ENCODE measurements around the gene CTNNA3. TPM values are rescaled to one million over a fixed set of nuclear protein-coding genes. Genes with fewer than 3 reads are reported as not detected.

CTNNA3 gene
- total RNA-seq, 3 donors from 2014 or later: not detected

DNA sequence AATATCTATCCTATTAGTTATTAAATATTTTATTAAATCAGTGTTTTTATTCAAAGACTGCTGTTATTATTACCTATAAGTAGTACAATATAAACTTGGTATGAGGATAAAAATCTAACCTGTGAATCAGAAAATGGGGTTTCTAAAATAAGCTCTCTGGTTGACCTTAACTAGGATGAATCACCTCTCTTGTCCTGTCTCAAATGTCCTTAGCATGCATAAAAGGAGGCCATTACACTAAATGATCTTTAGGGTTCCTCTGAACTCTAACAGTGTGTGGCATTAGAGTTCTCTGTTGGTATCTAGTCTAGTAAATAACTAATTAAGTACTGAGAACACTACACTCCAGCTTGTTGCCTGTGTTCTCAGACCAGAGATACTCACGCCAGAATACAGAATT, 913.2 kb downstream of the CTNNA3 start:
- no peaks in the 10 kb centered on the region for H3K9me3 Mint-ChIP-seq

GRCh38 chr10:66782144-66782543, 913.9 kb downstream of the CTNNA3 start:
- no peaks in the 10 kb centered on the region for H3K36me3 Mint-ChIP-seq (ENCODE audit: insufficient read depth)
- no peaks in the 10 kb centered on the region for H3K4me1 Mint-ChIP-seq (ENCODE audit: low read depth)
- no peak overlapping the region for H3K4me3 Mint-ChIP-seq
- ATAC-seq: no peak
- H3K9me3 Mint-ChIP-seq: no peaks in the 10 kb centered on the region
- DNase-seq: no peak
- no peaks in the 10 kb centered on the region for H3K27me3 Mint-ChIP-seq (ENCODE audit: low read depth)

More for the DNA sequence above, 913.2 kb downstream of the CTNNA3 start:
- Mint-ChIP-seq H3K36me3 (ENCODE audit: insufficient read depth) (no peaks in the 10 kb centered on the region), H3K27me3 (ENCODE audit: low read depth) (no peaks in the 10 kb centered on the region), H3K4me1 (ENCODE audit: low read depth) (no peaks in the 10 kb centered on the region), H3K4me3 (no peak overlapping the region)
- no peak for DNase-seq
- ATAC-seq: no peak

DNA sequence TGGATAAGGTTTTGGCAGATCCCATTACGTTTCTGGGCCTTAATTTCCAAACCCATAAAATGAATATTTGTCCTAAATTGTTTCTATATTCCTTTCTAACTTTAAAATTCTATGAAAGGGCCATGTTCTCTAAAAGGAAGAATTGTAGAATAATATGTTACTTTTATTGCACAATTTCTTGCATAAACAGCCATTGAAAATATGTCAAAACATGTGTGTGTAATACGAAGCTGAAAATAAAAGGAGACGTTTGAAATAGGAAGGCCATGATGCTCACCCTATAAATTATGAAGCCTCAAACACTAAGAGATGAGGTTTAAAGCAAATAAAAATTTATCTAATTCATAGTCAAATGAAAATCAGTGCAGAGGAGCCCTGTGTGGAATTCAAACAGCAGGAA, 915.2 kb downstream of the CTNNA3 start:
- H3K36me3 Mint-ChIP-seq (ENCODE audit: insufficient read depth): no peaks in the 10 kb centered on the region
- DNase-seq: no peak
- ATAC-seq: no peak
- no peaks in the 10 kb centered on the region for H3K4me1 Mint-ChIP-seq (ENCODE audit: low read depth)
- H3K27me3 Mint-ChIP-seq (ENCODE audit: low read depth): no peaks in the 10 kb centered on the region
- H3K9me3 Mint-ChIP-seq: no peaks in the 10 kb centered on the region
- H3K4me3 Mint-ChIP-seq: no peak overlapping the region

DNA sequence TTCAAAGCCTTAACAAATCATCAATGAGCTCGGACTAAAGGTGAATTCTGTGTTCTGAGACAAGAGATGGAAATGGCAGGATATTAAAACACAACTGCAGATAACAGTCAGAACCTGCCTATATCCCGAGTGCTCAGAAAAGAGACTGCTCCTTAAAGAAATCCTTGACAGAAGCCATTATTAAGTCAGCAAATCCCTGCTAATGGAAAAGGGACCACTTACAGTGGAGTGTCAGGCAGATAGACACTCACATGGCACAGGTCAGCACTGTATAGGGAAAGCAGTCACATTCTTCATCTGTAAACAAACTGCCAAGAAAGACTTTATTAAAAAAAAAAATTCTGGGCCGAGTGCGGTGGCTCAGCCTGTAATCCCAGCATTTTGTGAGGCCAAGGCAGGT, 917.6 kb downstream of the CTNNA3 start:
- Mint-ChIP-seq H3K4me1 (ENCODE audit: low read depth) (no peaks in the 10 kb centered on the region), H3K4me3 (no peak overlapping the region), H3K36me3 (ENCODE audit: insufficient read depth) (no peaks in the 10 kb centered on the region), H3K9me3 (no peaks in the 10 kb centered on the region), H3K27me3 (ENCODE audit: low read depth) (no peaks in the 10 kb centered on the region)
- DNase-seq (no peak), ATAC-seq (no peak)

DNA sequence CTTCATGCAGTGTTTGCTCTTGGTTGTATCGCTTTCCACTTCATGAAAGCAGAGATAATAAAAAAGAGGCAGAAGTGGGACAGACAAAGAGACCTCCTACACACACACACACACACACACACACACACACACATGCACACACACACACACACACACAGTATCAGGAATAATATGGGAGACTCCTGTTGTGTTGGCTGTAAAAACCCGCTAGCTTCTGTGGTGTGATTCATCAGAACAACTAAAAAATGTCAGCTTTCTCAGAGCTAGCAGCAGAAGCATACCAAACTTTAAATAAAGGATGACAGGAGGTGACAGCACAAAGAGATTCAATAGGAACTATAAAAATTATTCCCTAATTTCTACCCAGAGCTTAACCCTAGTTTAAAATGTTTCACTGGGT, 918.3 kb downstream of the CTNNA3 start:
- Mint-ChIP-seq H3K9me3 (no peaks in the 10 kb centered on the region), H3K36me3 (ENCODE audit: insufficient read depth) (no peaks in the 10 kb centered on the region), H3K4me1 (ENCODE audit: low read depth) (no peaks in the 10 kb centered on the region), H3K4me3 (no peak overlapping the region), H3K27me3 (ENCODE audit: low read depth) (no peaks in the 10 kb centered on the region)
- DNase-seq (no peak), ATAC-seq (no peak)

- no peaks in the 10 kb centered on the region for H3K9me3 Mint-ChIP-seq
- H3K36me3 Mint-ChIP-seq (ENCODE audit: insufficient read depth): no peaks in the 10 kb centered on the region
- no peak overlapping the region for H3K4me3 Mint-ChIP-seq
- H3K27me3 Mint-ChIP-seq (ENCODE audit: low read depth): no peaks in the 10 kb centered on the region
- H3K4me1 Mint-ChIP-seq (ENCODE audit: low read depth): no peaks in the 10 kb centered on the region
- no peak for ATAC-seq
- no peak for DNase-seq
Observed at GRCh38 chr10:66773472-66773817, 922.5 kb downstream of the CTNNA3 start.

DNA sequence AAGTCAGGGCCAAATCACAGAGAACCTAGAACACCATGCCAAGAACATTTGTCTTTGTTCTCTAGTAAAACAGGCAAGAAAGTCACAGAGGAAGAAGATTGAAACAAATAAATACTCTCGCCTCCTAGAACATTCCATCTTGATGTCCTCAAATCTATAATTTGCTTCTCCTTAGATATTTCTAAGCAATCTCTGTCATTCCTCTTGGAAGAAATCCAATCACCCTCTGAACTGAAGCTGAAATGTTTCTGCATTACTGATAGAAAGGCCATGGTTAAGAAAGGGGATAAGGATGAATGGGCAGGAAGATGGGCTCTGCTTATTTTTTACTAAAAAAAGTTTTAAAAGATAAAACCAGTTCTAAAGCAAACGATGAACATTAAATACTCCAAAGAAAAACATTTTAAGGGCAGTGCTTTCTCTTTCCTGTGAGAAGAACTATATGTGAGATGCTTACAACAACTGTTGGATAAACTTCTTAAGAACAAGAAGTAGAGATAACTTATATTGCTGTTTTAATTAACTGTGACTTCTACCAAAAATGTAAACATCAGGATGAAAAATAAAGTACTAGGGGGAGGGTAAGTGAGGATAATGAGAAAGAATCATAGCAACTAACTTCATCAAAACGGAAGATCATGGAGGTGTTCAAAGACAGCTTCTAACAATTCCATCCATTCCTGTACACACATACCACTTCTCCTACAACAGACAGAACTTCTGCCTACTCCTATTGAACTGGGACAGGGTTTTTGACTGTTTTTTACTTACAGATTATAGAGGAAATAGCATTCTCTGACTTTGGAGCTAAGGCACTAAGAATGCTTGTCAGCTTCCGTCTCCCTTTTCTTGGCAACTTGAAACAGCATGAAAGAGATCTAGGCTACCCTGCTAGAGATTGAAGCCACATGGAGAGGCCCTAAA, 923.2 kb downstream of the CTNNA3 start:
- Mint-ChIP-seq H3K4me3 (no peak overlapping the region), H3K4me1 (ENCODE audit: low read depth) (no peaks in the 10 kb centered on the region), H3K9me3 (no peaks in the 10 kb centered on the region), H3K36me3 (ENCODE audit: insufficient read depth) (no peaks in the 10 kb centered on the region), H3K27me3 (ENCODE audit: low read depth) (no peaks in the 10 kb centered on the region)
- ATAC-seq (no peak), DNase-seq (no peak)

DNA sequence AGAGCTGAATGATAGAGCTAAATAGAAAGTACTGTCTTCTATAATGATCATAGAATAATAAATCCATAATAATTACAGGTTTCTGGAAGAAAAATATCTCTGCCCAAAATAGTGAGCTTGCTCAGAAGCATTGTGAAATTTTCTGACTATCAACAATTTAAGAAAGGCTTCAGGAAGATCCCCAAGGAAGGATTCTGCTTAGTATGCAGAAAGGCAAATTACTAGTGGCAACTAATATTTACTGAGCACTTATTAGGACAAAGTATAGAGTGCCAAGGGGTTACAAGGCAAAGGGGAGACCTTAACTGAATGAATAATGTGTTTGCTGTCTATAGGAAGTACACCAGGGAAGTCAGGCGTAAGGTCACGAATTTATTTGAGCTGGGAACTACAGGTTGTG, 928.3 kb downstream of the CTNNA3 start:
- DNase-seq (no peak), ATAC-seq (no peak)
- no peak overlapping the region for H3K4me3 Mint-ChIP-seq
- no peaks in the 10 kb centered on the region for H3K36me3 Mint-ChIP-seq (ENCODE audit: insufficient read depth)
- H3K4me1 Mint-ChIP-seq (ENCODE audit: low read depth): no peaks in the 10 kb centered on the region
- no peaks in the 10 kb centered on the region for H3K9me3 Mint-ChIP-seq
- H3K27me3 Mint-ChIP-seq (ENCODE audit: low read depth): no peaks in the 10 kb centered on the region

DNA sequence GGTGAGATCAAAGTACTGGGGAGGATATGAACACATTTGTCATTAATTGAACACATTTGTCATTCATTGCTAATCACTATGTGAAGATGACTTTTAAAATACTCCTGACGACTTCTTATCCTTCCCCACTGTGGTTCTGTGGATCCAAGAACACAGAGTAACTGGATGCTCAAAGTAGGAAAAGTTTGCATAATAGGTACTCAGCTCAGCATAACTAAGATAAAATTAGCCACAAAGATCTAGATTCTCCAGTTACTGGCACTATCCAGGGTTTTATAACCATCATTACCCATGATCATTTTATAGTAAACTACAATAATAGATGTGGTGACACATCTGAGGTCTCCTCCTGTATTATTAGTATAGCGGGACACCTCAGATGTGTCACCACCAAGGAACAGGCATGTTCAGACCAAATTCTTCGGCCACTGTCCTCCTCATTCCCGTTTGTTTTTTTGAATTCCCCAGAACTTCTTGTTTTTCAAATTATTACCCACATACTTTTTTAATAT, 933.7 kb downstream of the CTNNA3 start:
- no peak for ATAC-seq
- H3K4me3 Mint-ChIP-seq: no peak overlapping the region
- no peaks in the 10 kb centered on the region for H3K9me3 Mint-ChIP-seq
- no peaks in the 10 kb centered on the region for H3K36me3 Mint-ChIP-seq (ENCODE audit: insufficient read depth)
- no peak for DNase-seq
- no peaks in the 10 kb centered on the region for H3K4me1 Mint-ChIP-seq (ENCODE audit: low read depth)
- H3K27me3 Mint-ChIP-seq (ENCODE audit: low read depth): no peaks in the 10 kb centered on the region

DNA sequence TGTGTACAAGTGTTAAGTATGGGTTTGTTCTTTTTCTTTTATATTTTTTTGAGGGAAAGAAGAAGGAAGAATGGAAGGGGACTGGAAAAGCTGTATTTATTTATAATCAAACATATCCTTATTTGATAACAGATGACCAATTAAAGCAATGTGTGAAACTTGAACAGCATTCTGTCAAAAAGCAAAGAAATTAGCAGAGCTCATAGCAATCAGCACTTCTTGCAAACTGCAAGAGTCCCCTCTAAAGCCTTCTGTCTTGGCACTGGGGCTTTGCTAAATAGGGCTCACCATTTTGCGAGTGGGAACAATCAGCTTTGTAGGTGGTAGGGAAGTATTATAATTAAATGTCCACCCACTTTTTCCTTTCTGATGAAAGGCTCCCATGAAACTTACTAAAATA, 935.1 kb downstream of the CTNNA3 start:
- Mint-ChIP-seq H3K27me3 (ENCODE audit: low read depth) (no peaks in the 10 kb centered on the region), H3K4me1 (ENCODE audit: low read depth) (no peaks in the 10 kb centered on the region), H3K9me3 (no peaks in the 10 kb centered on the region), H3K36me3 (ENCODE audit: insufficient read depth) (no peaks in the 10 kb centered on the region), H3K4me3 (no peak overlapping the region)
- DNase-seq (no peak), ATAC-seq (no peak)

GRCh38 chr10:66755474-66755873, 940.5 kb downstream of the CTNNA3 start:
- H3K27me3 Mint-ChIP-seq (ENCODE audit: low read depth): no peaks in the 10 kb centered on the region
- ATAC-seq: no peak
- no peaks in the 10 kb centered on the region for H3K9me3 Mint-ChIP-seq
- DNase-seq: no peak
- no peaks in the 10 kb centered on the region for H3K4me1 Mint-ChIP-seq (ENCODE audit: low read depth)
- H3K4me3 Mint-ChIP-seq: no peak overlapping the region
- H3K36me3 Mint-ChIP-seq (ENCODE audit: insufficient read depth): no peaks in the 10 kb centered on the region

DNA sequence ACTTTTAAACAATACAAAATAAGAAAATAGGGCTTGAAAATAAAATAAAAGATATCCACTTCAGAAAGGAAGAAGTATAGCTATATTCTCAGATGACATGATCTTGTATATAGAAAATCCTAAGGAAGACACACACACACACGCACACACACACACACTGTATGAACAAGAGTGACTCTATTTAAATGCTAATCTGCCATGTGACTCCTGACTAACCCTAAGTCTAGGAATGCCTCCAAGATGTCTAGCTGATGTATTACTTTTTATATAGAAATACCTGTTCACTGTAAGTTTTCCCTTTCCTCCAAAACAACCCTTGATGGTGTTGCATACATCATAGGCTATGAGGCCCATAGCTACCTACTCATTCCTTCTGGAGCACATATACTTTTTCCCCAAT, 943.3 kb downstream of the CTNNA3 start:
- DNase-seq (no peak), ATAC-seq (no peak)
- H3K4me1 Mint-ChIP-seq (ENCODE audit: low read depth): no peaks in the 10 kb centered on the region
- H3K9me3 Mint-ChIP-seq: no peaks in the 10 kb centered on the region
- H3K36me3 Mint-ChIP-seq (ENCODE audit: insufficient read depth): no peaks in the 10 kb centered on the region
- no peak overlapping the region for H3K4me3 Mint-ChIP-seq
- no peaks in the 10 kb centered on the region for H3K27me3 Mint-ChIP-seq (ENCODE audit: low read depth)

GRCh38 chr10:66748217-66748616, 947.8 kb downstream of the CTNNA3 start:
- ATAC-seq (no peak), DNase-seq (no peak)
- no peak overlapping the region for H3K4me3 Mint-ChIP-seq
- H3K9me3 Mint-ChIP-seq: no peaks in the 10 kb centered on the region
- H3K4me1 Mint-ChIP-seq (ENCODE audit: low read depth): no peaks in the 10 kb centered on the region
- H3K36me3 Mint-ChIP-seq (ENCODE audit: insufficient read depth): no peaks in the 10 kb centered on the region
- H3K27me3 Mint-ChIP-seq (ENCODE audit: low read depth): no peaks in the 10 kb centered on the region

DNA sequence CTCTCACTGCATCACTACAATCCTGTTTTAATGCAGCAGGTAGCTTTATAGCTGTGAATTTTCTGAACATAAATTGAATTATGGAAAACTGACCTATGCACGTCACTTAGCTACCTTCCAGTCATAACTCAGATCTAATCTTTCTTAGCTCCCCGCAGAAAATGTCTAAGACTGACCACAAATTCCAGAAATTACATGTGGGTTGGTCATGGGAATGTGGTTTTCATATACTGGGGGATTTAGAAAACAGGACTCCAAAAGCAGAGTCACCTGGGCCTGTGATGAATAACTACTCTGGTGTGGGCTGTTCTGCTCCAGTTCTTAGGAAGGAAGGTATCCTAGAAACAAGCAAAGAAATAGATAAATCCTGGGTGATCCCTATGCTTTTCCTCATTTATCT, 948.5 kb downstream of the CTNNA3 start:
- Mint-ChIP-seq H3K36me3 (ENCODE audit: insufficient read depth) (no peaks in the 10 kb centered on the region), H3K4me1 (ENCODE audit: low read depth) (no peaks in the 10 kb centered on the region), H3K9me3 (no peaks in the 10 kb centered on the region), H3K4me3 (no peak overlapping the region), H3K27me3 (ENCODE audit: low read depth) (no peaks in the 10 kb centered on the region)
- ATAC-seq (no peak), DNase-seq (no peak)

GRCh38 chr10:66746711-66747110, 949.3 kb downstream of the CTNNA3 start:
- H3K9me3 Mint-ChIP-seq: no peaks in the 10 kb centered on the region
- H3K4me1 Mint-ChIP-seq (ENCODE audit: low read depth): no peaks in the 10 kb centered on the region
- ATAC-seq: no peak
- no peak overlapping the region for H3K4me3 Mint-ChIP-seq
- H3K36me3 Mint-ChIP-seq (ENCODE audit: insufficient read depth): no peaks in the 10 kb centered on the region
- no peaks in the 10 kb centered on the region for H3K27me3 Mint-ChIP-seq (ENCODE audit: low read depth)
- no peak for DNase-seq

Measured in activated T-cell treated with anti-CD3 and anti-CD28 coated beads, Interleukin-2, amount 50 U/mL, for 4 hours (primary cell).